Muscle layer of duodenum (tissue), 2 donors: ENCODE measurements around the gene STAM2.
"Not testable (repeated sequence)": the region's sequence is repeated elsewhere in the genome, so short reads cannot be mapped to it uniquely, and the experiment has no call there.

ENCODE experiments used
- H3K27ac ChIP-seq: one replicate; pipeline ENCODE4 v1.7.0; 2013; ENCODE audit warnings: mild to moderate bottlenecking, low read length
- H3K27me3 ChIP-seq: one replicate; pipeline ENCODE4 v1.7.0; 2013; ENCODE audit warnings: low read depth, mild to moderate bottlenecking, control low read depth, low read length
- H3K36me3 ChIP-seq, 2 donors: one replicate each; pipeline ENCODE4 v1.7.0; 2013; ENCODE audit warnings: low read length in 2 of 2, control low read depth in 1 of 2, mild to moderate bottlenecking in 1 of 2; ENCODE audit not compliant: insufficient read depth in 2 of 2, control insufficient read depth in 1 of 2
- H3K4me1 ChIP-seq, 2 donors: one replicate each; pipeline ENCODE4 v1.7.0; 2013; ENCODE audit warnings: low read length in 2 of 2, mild to moderate bottlenecking in 2 of 2, control low read depth in 1 of 2, moderate library complexity in 1 of 2; ENCODE audit not compliant: insufficient read depth in 2 of 2, control insufficient read depth in 1 of 2
- H3K4me3 ChIP-seq, 2 donors: one replicate each; pipeline ENCODE4 v1.7.0; 2013; ENCODE audit warnings: low read length in 2 of 2, low read depth in 1 of 2, mild to moderate bottlenecking in 1 of 2
- H3K9me3 ChIP-seq, 2 donors: one replicate each; pipeline ENCODE4 v1.7.0; 2013; ENCODE audit warnings: low read length in 2 of 2, control low read depth in 1 of 2, mild to moderate bottlenecking in 1 of 2; ENCODE audit not compliant: control insufficient read depth in 1 of 2
- donor health status: healthy.

STAM2 gene

DNA sequence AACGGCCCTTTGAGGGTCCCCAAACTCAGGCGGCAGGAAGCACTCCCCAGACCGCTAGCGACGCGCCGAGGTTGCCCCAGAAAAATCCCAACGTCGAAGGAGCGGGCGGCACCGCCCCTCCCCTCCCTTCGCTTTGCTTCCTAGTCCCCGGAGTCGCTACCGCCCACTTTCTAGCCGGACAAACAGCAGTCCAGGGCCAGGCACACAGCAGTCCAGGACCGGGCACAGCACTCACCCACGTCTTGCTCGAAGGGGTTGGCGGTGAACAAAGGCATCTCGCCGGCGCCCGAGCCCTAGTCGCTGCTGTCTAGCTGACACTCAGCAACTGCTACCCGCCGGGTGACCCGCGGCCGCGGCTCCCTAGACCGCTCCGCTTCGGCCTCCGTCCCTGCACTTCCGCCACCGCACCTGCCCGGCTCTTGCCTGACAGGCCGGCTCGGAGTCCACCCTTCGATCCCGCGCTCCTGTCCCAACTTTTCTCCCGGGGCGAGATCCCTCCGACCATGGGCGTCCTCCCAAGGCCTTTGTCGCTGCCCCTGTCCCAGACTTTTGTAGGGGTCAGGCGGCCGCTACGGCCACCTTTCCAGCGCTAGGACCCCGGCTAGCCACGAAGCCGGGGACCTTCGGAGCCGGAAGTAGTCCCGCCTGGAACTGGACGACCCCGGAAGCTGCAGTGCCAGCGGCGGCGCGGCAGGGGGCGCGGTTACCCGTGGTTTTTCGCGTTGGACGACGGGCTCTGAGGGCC lies at the start of gene STAM2:
STAM2 (minus strand) TSS at position 396 of the 745 bp plus-strand sequence; CDS start at position 275, 121 bp downstream.
- Histone ChIP-seq H3K36me3 (peaks cover 0 to 4% of the 10 kb centered on the region in 2 donors), H3K27me3 (no peaks in the 10 kb centered on the region), H3K4me3 (peak within 1 kb of the TSS; percentile 85 to 100), H3K9me3 (no peaks in the 10 kb centered on the region), H3K4me1 (peaks cover 7 to 26% of the 10 kb centered on the region in 2 donors), H3K27ac (peak within 1 kb of the TSS; percentile 97)

DNA sequence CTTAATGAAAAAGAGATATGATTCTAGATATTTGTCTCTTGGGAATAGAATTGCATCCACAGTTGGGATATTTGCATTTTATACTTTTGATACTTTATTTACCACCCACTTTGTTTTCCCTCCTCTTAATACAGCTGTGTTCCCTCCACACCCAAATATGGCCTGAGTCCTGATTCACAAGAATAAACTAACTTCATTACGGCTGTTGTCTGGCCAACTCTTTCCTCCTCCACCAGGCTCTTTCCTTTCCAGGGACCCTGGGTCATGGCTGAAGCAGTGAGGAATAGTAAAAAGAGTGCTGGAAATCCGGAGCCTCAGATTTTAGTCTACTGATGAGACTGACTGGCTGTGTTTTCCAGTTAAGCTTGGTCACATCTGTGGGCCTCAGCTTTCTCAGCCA lies 48.4 kb upstream of the STAM2 start:
- Histone ChIP-seq H3K27me3 (no peaks in the 10 kb centered on the region), H3K9me3 (no peaks in the 10 kb centered on the region), H3K4me1 (peaks cover 11 to 25% of the 10 kb centered on the region in 2 donors), H3K27ac (peak overlapping the region; percentile 35), H3K36me3 (no peaks in the 10 kb centered on the region), H3K4me3 (no peak overlapping the region)

DNA sequence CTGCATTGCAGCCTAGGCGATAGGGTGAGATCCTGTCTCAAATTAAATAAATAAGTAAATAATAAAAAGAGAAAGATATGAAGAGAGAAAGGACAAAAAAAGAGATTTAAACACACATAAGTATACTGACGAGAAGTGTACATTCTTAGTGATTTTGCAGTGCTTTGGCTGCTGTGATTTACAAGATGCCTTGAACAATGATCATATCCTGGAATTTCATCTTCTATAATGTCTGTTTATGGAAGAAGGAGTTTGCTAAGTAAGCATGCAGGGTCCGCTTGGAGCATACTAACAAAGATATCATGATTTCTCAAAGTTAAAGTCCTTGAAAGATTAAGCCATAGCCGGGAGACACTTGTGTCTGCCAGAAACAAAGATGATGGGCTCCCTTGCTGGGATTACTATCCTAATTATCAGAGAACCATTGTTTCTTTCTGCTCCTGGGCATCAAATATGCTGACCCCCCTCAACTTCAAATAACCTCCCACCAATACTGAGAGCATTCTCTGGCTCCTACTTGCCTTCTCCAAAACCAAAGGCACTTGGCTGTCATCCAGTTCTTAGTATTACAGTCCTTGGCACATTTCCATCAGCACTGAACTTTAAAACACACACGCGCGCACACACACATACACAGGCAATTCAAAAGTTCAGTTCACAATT lies 47.5 kb upstream of the STAM2 start:
- H3K27ac ChIP-seq, result no peak overlapping the region
- no peaks in the 10 kb centered on the region for H3K9me3 ChIP-seq
- H3K4me3 ChIP-seq, result peak overlapping the region in 1 of 2 donors; percentile 27
- no peaks in the 10 kb centered on the region for H3K36me3 ChIP-seq
- peaks cover 11 to 25% of the 10 kb centered on the region in 2 donors for H3K4me1 ChIP-seq
- no peaks in the 10 kb centered on the region for H3K27me3 ChIP-seq

DNA sequence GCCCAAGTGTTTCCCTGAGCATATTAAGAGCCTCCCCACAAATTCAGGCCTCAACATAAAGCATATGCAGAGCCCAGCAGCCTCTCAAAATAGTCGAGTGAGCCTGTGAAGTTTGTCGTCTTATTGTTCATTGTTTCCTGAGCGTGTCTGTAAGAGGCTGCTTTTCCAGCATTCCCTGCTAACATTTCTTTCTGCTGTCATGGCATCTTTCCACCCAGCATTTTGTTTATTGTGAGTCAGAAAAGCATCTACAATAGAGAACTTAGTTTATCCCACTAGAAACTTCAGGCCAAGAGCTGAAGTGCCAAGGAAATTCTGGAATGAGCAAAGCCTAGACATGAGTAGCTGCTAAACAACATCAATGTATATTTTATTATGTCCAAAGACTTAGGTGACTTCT lies 46.3 kb upstream of the STAM2 start:
- Histone ChIP-seq H3K4me3 (no peak overlapping the region), H3K4me1 (peaks cover 11 to 25% of the 10 kb centered on the region in 2 donors), H3K27ac (no peak overlapping the region), H3K27me3 (no peaks in the 10 kb centered on the region), H3K36me3 (no peaks in the 10 kb centered on the region), H3K9me3 (no peaks in the 10 kb centered on the region)

DNA sequence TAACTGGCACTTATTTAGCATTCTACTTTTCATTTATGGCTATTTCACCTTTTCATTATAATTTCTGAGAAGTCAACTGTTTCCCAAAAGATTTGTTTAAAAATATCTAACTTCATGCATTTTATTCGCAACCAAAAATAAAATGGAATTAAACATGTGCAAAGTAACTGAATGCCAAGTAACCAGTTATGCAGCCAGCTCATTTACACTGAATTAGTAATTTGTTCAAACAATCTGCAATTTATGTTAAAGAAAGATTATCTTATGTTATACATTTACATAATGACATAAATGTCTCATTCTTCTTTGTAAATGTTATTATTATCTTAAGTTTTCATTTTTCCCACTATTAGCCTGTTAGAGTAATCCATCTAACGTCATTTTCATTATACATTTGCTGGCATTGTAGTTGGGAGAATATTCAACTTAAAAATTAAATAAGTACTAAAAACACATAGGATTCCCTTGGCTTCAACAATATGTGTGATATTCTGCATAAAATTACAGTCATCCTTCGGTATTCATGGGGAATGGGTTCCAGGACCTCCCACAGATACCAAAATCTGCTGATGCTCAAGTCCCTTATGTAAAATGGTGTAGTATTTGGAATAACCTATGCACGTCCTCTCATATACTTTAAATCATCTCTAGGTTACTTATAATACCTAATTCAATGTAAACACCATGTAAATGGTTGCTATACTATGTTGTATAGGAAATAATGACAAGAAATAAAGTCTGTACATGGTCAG lies 43.7 kb upstream of the STAM2 start:
- Histone ChIP-seq H3K36me3 (no peaks in the 10 kb centered on the region), H3K27ac (no peak overlapping the region), H3K27me3 (no peaks in the 10 kb centered on the region), H3K4me1 (peaks cover 11 to 24% of the 10 kb centered on the region in 2 donors), H3K9me3 (no peaks in the 10 kb centered on the region), H3K4me3 (no peak overlapping the region)

DNA sequence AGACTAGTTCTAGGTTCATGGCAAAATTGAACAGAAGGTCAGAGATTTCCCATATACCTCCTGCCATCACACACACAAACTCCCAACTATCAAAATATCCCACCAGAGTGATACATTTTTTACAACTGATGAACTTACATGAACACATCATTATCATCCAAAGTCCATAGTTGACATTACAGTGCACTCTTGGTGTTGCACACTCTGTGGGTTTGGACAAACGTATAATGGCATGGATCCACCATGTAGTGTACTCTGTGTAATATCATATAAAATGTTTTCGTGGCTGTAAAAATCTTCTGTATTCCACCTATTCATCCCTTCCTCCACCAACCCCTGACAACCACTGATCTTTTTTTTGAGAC lies 25.9 kb upstream of the STAM2 start:
- Histone ChIP-seq H3K27ac (no peak overlapping the region), H3K36me3 (no peaks in the 10 kb centered on the region), H3K4me1 (no peaks in the 10 kb centered on the region), H3K9me3 (no peaks in the 10 kb centered on the region), H3K27me3 (no peaks in the 10 kb centered on the region), H3K4me3 (no peak overlapping the region)

DNA sequence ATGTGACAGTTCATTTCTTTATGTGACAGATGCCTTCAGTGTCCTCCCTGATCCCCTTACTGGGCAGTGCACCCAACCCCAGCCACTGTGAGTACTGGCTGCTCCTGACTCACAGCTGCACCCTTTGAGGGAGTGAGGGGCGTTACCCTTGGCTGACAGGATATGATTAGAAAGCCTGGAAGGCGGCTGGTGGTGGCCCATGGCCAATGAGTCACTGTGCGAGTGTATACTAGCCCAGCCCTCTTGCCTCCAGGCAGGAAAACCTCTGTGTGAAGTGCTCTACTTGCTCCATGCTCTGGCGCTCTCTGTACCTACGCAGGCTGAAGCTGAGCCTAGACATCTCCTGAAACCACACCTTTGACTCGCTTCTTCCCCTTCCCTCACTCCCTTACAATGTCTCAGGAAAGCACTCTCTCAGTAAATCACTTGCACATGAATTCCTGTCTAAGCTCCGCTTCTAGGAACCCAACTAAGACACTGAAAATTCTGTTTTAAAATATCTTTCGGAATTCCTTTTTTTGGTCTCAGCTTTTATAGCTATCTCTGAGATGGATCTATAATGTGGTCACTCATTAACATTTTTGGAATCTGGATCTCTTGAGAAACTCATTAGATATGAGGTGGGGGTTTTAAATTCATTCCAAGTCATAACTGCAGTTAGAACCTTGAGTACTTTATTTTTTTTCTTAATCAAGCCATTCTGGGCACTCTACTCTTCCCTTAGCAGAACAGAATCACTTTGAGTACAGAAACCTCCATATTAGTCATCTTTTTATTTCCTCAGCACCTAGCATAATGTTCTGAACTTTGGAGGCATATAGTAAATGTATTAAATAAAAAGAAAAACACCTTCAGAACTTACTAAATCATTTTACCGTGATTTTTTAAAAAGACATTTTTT lies 25.3 kb upstream of the STAM2 start:
- H3K27me3 ChIP-seq, result no peaks in the 10 kb centered on the region
- H3K4me3 ChIP-seq, result no peak overlapping the region
- no peaks in the 10 kb centered on the region for H3K4me1 ChIP-seq
- no peaks in the 10 kb centered on the region for H3K36me3 ChIP-seq
- no peak overlapping the region for H3K27ac ChIP-seq
- no peaks in the 10 kb centered on the region for H3K9me3 ChIP-seq

DNA sequence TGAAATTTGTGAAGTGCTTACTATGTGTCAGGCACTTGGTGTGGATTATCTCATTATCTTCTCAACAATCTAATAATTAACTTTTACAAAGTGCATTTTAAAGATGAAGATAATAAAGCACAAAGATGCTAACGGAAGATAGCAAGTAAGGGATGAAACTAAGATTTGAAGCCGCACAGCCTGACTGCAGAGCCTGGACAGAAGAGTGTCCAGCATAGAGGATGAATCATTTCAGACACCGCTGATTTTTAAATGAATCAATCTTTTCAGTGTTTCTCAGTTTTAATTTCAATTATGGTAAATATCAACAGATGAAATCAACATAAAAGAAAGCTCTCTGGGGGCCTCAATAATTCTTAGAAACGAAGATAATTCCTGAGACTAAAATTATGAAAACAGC lies 24.5 kb upstream of the STAM2 start:
- H3K4me1 ChIP-seq, result no peaks in the 10 kb centered on the region
- H3K27me3 ChIP-seq, result no peaks in the 10 kb centered on the region
- H3K9me3 ChIP-seq, result no peaks in the 10 kb centered on the region
- H3K27ac ChIP-seq, result no peak overlapping the region
- H3K4me3 ChIP-seq, result no peak overlapping the region
- H3K36me3 ChIP-seq, result no peaks in the 10 kb centered on the region

DNA sequence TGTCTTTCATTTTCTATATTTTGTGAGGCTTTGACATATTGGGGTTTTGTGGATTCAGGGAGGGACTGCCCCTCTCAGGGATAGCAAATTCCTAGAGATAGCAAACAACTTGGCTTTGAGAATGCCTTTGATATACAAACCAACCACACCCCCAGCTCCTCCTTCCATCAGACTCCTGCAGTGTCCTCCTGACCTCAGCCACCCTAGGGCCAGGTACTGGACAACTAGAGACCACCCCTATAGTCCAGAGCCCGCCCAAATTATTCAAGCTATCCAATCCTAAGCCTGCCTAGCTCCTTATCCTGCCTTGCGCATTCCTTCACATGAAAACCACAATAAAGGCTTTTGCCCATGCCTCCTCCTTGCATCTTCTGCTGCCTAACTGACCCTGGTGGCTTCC lies 22.9 kb upstream of the STAM2 start:
- Histone ChIP-seq H3K27me3 (no peaks in the 10 kb centered on the region), H3K27ac (no peak overlapping the region), H3K4me3 (no peak overlapping the region), H3K36me3 (no peaks in the 10 kb centered on the region), H3K9me3 (no peaks in the 10 kb centered on the region), H3K4me1 (no peaks in the 10 kb centered on the region)

DNA sequence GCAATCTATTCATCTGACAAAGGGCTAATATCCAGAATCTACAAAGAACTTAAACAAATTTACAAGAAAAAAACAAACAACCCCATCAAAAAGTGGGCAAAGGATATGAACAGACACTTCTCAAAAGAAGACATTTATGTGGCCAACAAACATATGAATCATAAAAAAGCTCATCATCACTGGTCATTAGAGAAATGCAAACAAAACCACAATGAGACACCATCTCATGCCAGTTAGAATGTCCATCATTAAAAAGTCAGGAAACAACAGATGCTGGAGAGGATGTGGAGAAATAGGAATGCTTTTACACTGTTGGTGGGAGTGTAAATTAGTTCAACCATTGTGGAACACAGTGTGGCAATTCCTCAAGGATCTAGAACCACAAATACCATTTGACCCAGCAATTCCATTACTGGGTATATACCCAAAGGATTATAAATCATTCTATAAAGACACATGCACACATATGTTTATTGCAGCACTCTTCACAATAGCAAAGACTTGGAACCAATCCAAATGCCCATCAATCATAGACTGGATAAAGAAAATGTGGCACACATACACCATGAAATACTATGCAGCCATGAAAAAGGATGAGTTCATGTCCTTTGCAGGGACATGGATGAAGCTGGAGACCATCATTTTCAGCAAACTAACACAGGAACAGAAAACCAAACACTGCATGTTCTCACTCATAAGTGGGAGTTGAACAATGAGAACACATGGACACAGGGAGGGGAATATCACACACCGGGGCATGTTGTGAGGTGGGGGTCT lies 22.1 kb upstream of the STAM2 start:
- H3K9me3 ChIP-seq, H3K4me1 ChIP-seq, H3K36me3 ChIP-seq, H3K27me3 ChIP-seq, H3K27ac ChIP-seq, H3K4me3 ChIP-seq: not testable (repeated sequence)
